Colon (tissue), 2 donors: ENCODE measurements around the gene ANKRD24.
"Not testable (repeated sequence)": the region's sequence is repeated elsewhere in the genome, so short reads cannot be mapped to it uniquely, and the experiment has no call there.

Source experiments
- FAIRE-seq: peaks from 2 replicates; lab custom pipeline; 2012; peaks lifted over from hg19 to GRCh38; lab: Jason Lieb, UNC
- donor health status: control.
- donor health status: control.

ANKRD24 gene

GRCh38 chr19:4173479-4174212 lies 8.8 kb upstream of the ANKRD24 start:
- no peak for FAIRE-seq

GRCh38 chr19:4174213-4174894 lies 8.1 kb upstream of the ANKRD24 start:
- no peak for FAIRE-seq

- no peak for FAIRE-seq
These were observed 7.4 kb upstream of the ANKRD24 start for GRCh38 chr19:4174895-4175668.

- FAIRE-seq: no peak
These were observed 6.9 kb upstream of the ANKRD24 start for GRCh38 chr19:4175669-4175931.

- no peak for FAIRE-seq
These were observed 5.3 kb upstream of the ANKRD24 start for GRCh38 chr19:4177146-4177545.

- no peak for FAIRE-seq
These were observed 3.5 kb upstream of the ANKRD24 start for GRCh38 chr19:4178990-4179389.

- no peak for FAIRE-seq
These were observed 1.4 kb upstream of the ANKRD24 start for GRCh38 chr19:4181053-4181508.

- no peak for FAIRE-seq
These were observed 1.7 kb downstream of the ANKRD24 start for GRCh38 chr19:4183967-4184717.

GRCh38 chr19:4184718-4185352 lies 2.3 kb downstream of the ANKRD24 start:
- no peak for FAIRE-seq

- no peak for FAIRE-seq
These were observed 3.1 kb downstream of the ANKRD24 start for GRCh38 chr19:4185413-4186086.

GRCh38 chr19:4186087-4186993 lies 3.9 kb downstream of the ANKRD24 start:
- FAIRE-seq: no peak

GRCh38 chr19:4187313-4188122 lies 5.0 kb downstream of the ANKRD24 start:
- FAIRE-seq: no peak

GRCh38 chr19:4189641-4190040 lies 7.2 kb downstream of the ANKRD24 start:
- no peak for FAIRE-seq

GRCh38 chr19:4192537-4192936 lies 10.0 kb downstream of the ANKRD24 start:
- not testable (repeated sequence) for FAIRE-seq

GRCh38 chr19:4194353-4194752 lies 11.9 kb downstream of the ANKRD24 start:
- no peak for FAIRE-seq

- FAIRE-seq: no peak
These were observed 13.5 kb downstream of the ANKRD24 start for GRCh38 chr19:4196009-4196408.

GRCh38 chr19:4196587-4197148 lies 14.2 kb downstream of the ANKRD24 start:
- FAIRE-seq: no peak

- no peak for FAIRE-seq
These were observed 14.7 kb downstream of the ANKRD24 start for GRCh38 chr19:4197228-4197624.
